SK-N-SH treated with all-trans-retinoic acid at 6 μM for 48 hours (cell line): ENCODE data around the gene LIN7B.
"Not testable (repeated sequence)": the region's sequence is repeated elsewhere in the genome, so short reads cannot be mapped to it uniquely, and the experiment has no call there.

ENCODE experiments used
- ATAC-seq: fragments of 200-7000 bp; cut with Tn5 transposase; 3 replicates; pipeline ENCODE4 v1.9.1; 2020; ENCODE audit warnings: mild to moderate bottlenecking, moderate library complexity
- ARNTL ChIP-seq: fragments of 450-650 bp; formaldehyde crosslinking; IDR thresholded peaks from 2 replicates; pipeline ENCODE4 v1.5.0; 2020; ENCODE audit warnings: low read depth, mild to moderate bottlenecking, moderate library complexity, borderline replicate concordance
- BACH2 ChIP-seq: fragments of 250-450 bp; sonication (Bioruptor Pico); IDR thresholded peaks from 2 replicates; pipeline ENCODE4 v1.9.0; 2021; ENCODE audit warnings: mild to moderate bottlenecking, borderline replicate concordance
- CSDC2 ChIP-seq: fragments of 250-450 bp; sonication (Bioruptor Pico); IDR thresholded peaks from 2 replicates; pipeline ENCODE4 v1.5.0; 2020; ENCODE audit warnings: mild to moderate bottlenecking, moderate library complexity
- CSRNP3 ChIP-seq: fragments of 250-450 bp; sonication (Bioruptor Pico); IDR thresholded peaks from 2 replicates; pipeline ENCODE4 v1.5.1; 2021; ENCODE audit warnings: mild to moderate bottlenecking, moderate library complexity
- GLIS3 ChIP-seq: fragments of 250-450 bp; sonication (Bioruptor Pico); IDR thresholded peaks from 2 replicates; pipeline ENCODE4 v1.5.0; 2020; ENCODE audit warnings: mild to moderate bottlenecking, moderate library complexity
- ISL1 ChIP-seq: fragments of 250-450 bp; sonication (Bioruptor Pico); IDR thresholded peaks from 2 replicates; pipeline ENCODE4 v2.1.2; 2022; ENCODE audit warnings: mild to moderate bottlenecking, moderate library complexity
- OSR1 ChIP-seq: fragments of 250-450 bp; sonication (Bioruptor Pico); IDR thresholded peaks from 2 replicates; pipeline ENCODE4 v1.8.0; 2022; ENCODE audit warnings: moderate library complexity, mild to moderate bottlenecking, inconsistent platforms
- PATZ1 ChIP-seq: fragments of 250-450 bp; sonication (Bioruptor Pico); IDR thresholded peaks from 2 replicates; pipeline ENCODE4 v1.8.0; 2020; ENCODE audit warnings: mild to moderate bottlenecking, moderate library complexity, borderline replicate concordance
- POU6F1 ChIP-seq: fragments of 250-450 bp; sonication (Bioruptor Pico); IDR thresholded peaks from 2 replicates; pipeline ENCODE4 v1.8.0; 2021; ENCODE audit warnings: low read depth, mild to moderate bottlenecking, moderate library complexity, borderline replicate concordance
- RARB ChIP-seq: fragments of 250-450 bp; sonication (Bioruptor Pico); IDR thresholded peaks from 2 replicates; pipeline ENCODE4 v1.8.0; 2021; ENCODE audit warnings: mild to moderate bottlenecking, moderate library complexity
- TCF4 ChIP-seq: fragments of 250-450 bp; sonication (Bioruptor Pico); IDR thresholded peaks from 2 replicates; pipeline ENCODE4 v1.8.0; 2021; ENCODE audit warnings: mild to moderate bottlenecking, moderate library complexity, borderline replicate concordance
- TOX ChIP-seq: fragments of 250-450 bp; sonication (Bioruptor Pico); IDR thresholded peaks from 2 replicates; pipeline ENCODE4 v1.8.0; 2021; ENCODE audit warnings: mild to moderate bottlenecking, moderate library complexity, borderline replicate concordance
- TSHZ2 ChIP-seq: fragments of 250-450 bp; sonication (Bioruptor Pico); IDR thresholded peaks from 2 replicates; pipeline ENCODE4 v1.5.0; 2020; ENCODE audit warnings: mild to moderate bottlenecking, moderate library complexity
- ZFP3 ChIP-seq: fragments of 250-450 bp; sonication (Bioruptor Pico); IDR thresholded peaks from 2 replicates; pipeline ENCODE4 v1.5.0; 2020; ENCODE audit warnings: mild to moderate bottlenecking, moderate library complexity
- ZFP30 ChIP-seq: fragments of 450-650 bp; formaldehyde crosslinking; IDR thresholded peaks from 2 replicates; pipeline ENCODE4 v1.5.0; 2022; ENCODE audit warnings: mild to moderate bottlenecking, moderate library complexity

The LIN7B gene

GRCh38 chr19:49120868-49121267 lies 6.7 kb downstream of the LIN7B start:
- no peak for ATAC-seq

GRCh38 chr19:49121841-49122240 lies 7.7 kb downstream of the LIN7B start:
- ATAC-seq = not testable (repeated sequence)

More at GRCh38 chr19:49120868-49121267, 6.7 kb downstream of the LIN7B start:
- no peak for TF ChIP-seq ARNTL (CRISPR knock-in tag)

- not testable (repeated sequence) for ATAC-seq
These were observed 9.1 kb downstream of the LIN7B start for GRCh38 chr19:49123285-49123684.

- ATAC-seq = no peak
- TF ChIP-seq GLIS3 (no peak), CSDC2 (CRISPR knock-in tag) (no peak), CSRNP3 (CRISPR knock-in tag) (no peak), BACH2 (CRISPR knock-in tag) (no peak), OSR1 (CRISPR knock-in tag) (no peak), POU6F1 (no peak)
These were observed 11.0 kb downstream of the LIN7B start for GRCh38 chr19:49125025-49125731.

GRCh38 chr19:49126575-49126974 lies 12.4 kb downstream of the LIN7B start:
- TF ChIP-seq RARB (no peak), PATZ1 (CRISPR knock-in tag) (no peak), TSHZ2 (no peak), TCF4 (CRISPR knock-in tag) (no peak), ARNTL (CRISPR knock-in tag) (no peak), TOX (CRISPR knock-in tag) (no peak), ISL1 (CRISPR knock-in tag) (no peak), CSRNP3 (CRISPR knock-in tag) (no peak), OSR1 (CRISPR knock-in tag) (no peak), ZFP3 (CRISPR knock-in tag) (no peak), ZFP30 (CRISPR knock-in tag) (no peak), BACH2 (CRISPR knock-in tag) (no peak)
- ATAC-seq = no peak

- ATAC-seq = not testable (repeated sequence)
These were observed 13.1 kb downstream of the LIN7B start for GRCh38 chr19:49127225-49127624.
